CD4-positive, CD25-positive, alpha-beta regulatory T cell (primary cell): ENCODE data around the gene SCOC. TPM values are rescaled to one million over a fixed set of nuclear protein-coding genes. Genes with fewer than 3 reads are reported as not detected.
A peak's percentile ranks its signal among the peaks of the same experiment; 100 is the strongest.

Experiments used
- ATAC-seq, 2 donors: fragments of 150-1000 bp; cut with Tn5 transposase; one replicate each; pipeline ENCODE4 v1.10.0; 2021; ENCODE audit warnings: low read depth in 2 of 2, moderate number of reproducible peaks in 2 of 2, moderate library complexity in 1 of 2
- DNase-seq, 3 donors: peaks; one replicate each; pipeline versions ENCODE4 v3.0.0 to v3.0.0-alpha.2; 2012 to 2022; ENCODE audit warnings: mixed read lengths in 1 of 3
- H3K27ac ChIP-seq: one replicate; pipeline ENCODE4 v1.7.0; 2013; ENCODE audit warnings: mild to moderate bottlenecking, low read length; ENCODE audit not compliant: insufficient read depth, poor library complexity, severe bottlenecking
- H3K27me3 ChIP-seq: one replicate; pipeline ENCODE4 v1.7.0; 2013; ENCODE audit warnings: low read length; ENCODE audit not compliant: control insufficient read depth, insufficient read depth
- H3K36me3 ChIP-seq: one replicate; pipeline ENCODE4 v1.7.0; 2013; ENCODE audit warnings: mild to moderate bottlenecking, low read length, moderate library complexity; ENCODE audit not compliant: control insufficient read depth, insufficient read depth
- H3K4me1 ChIP-seq: 2 replicates; pipeline ENCODE4 v1.7.0; 2013; ENCODE audit warnings: mild to moderate bottlenecking, low read length; ENCODE audit not compliant: insufficient read depth, control insufficient read depth, poor library complexity, severe bottlenecking
- H3K4me3 ChIP-seq: one replicate; pipeline ENCODE4 v1.7.0; 2013; ENCODE audit warnings: low read depth, mild to moderate bottlenecking, low read length, moderate library complexity
- H3K9me3 ChIP-seq, 2 experiments: 1 replicate in 1 of 2; 2 replicates in 1 of 2; pipeline ENCODE4 v1.7.0; 2013; ENCODE audit warnings: low read length in 2 of 2, mild to moderate bottlenecking in 1 of 2, moderate library complexity in 1 of 2; ENCODE audit not compliant: control insufficient read depth in 2 of 2
- H3K27ac Mint-ChIP-seq, 3 donors: one replicate each; pipeline ENCODE4 v1.8.0; 2020 to 2022; ENCODE audit warnings: mild to moderate bottlenecking in 3 of 3, mixed read lengths in 3 of 3, moderate library complexity in 2 of 3
- H3K27me3 Mint-ChIP-seq: one replicate; pipeline ENCODE4 v1.8.0; 2022; ENCODE audit warnings: mild to moderate bottlenecking, mixed read lengths
- H3K36me3 Mint-ChIP-seq: one replicate; pipeline ENCODE4 v1.8.0; 2020; ENCODE audit warnings: mixed read lengths
- H3K4me1 Mint-ChIP-seq, 4 donors: one replicate each; pipeline ENCODE4 v1.8.0; 2020 to 2022; ENCODE audit warnings: mixed read lengths in 4 of 4, mild to moderate bottlenecking in 1 of 4
- H3K4me3 Mint-ChIP-seq, 4 donors: one replicate each; pipeline ENCODE4 v1.8.0; 2020 to 2022; ENCODE audit warnings: mild to moderate bottlenecking in 4 of 4, mixed read lengths in 4 of 4, moderate library complexity in 3 of 4
- H3K9me3 Mint-ChIP-seq, 7 donors: one replicate each; pipeline ENCODE4 v1.8.0; 2020 to 2022; ENCODE audit warnings: mixed read lengths in 7 of 7, mild to moderate bottlenecking in 3 of 7, moderate library complexity in 2 of 7
- polyA plus RNA-seq, 4 donors: library from polyadenylated mRNA; unstranded; fragments of 300-500 nt; fragmentation: Illumina TruSeq; gene quantifications; one replicate each; pipeline ENCODE4 v1.2.3, GENCODE V29; 2021
- total RNA-seq: library from RNA; stranded (reverse); gene quantifications from one replicate; pipeline ENCODE4 v1.2.3, GENCODE V29; 2022

The SCOC gene
- 9.5 TPM for total RNA-seq
- polyA plus RNA-seq = 10 to 100 TPM; 22.1 to 34.1 (median 29.4) TPM

DNA sequence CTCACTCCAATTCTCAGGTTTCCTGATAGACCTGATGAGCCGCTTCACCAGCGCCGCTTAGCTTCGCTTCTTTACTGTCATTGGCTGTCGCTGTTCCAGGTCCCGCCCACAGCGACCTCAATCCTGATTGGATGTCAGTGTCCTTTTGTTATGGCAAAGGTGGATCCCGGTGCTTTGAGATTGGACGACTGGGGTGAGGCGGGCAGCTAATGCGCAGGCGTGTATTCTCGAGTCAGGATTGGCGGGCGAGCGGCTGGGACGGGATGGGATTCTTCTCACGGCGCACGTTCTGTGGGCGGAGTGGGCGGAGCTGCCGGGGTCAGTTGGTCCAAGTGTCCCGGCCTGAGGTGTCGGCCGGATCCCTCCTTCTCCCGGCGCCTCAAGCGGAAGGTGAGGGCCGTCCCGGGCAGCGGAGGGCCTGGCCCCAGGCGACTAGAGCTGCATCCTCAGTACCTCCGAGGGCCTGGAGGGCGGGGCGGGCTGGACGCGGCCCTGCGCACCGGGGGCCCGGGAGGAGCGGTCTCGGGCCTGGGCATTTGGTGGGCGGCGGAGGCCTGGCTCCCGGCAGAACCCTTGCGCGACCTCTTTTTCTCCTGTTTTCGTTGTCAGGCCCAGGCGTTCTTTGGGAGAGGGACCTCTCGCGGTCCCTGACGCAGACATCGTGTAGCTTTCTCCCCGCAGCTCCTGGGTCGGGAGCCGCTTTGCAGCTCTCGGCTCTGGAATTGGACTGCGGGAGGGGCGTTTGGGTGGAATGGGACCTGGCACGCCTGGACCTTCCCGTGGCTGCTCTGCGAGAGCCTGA is at the start of gene SCOC:
Gene SCOC, plus strand, starts transcription at position 319 of the 802 bp plus-strand sequence. CDS start 5,525 bp downstream, outside the sequence.
- Histone ChIP-seq H3K4me3 (peak within 1 kb of the TSS; percentile 99), H3K27me3 (no peaks in the 10 kb centered on the region), H3K9me3 (no peaks in the 10 kb centered on the region), H3K4me1 (peaks cover 18% of the 10 kb centered on the region), H3K36me3 (no peaks in the 10 kb centered on the region), H3K27ac (peak within 1 kb of the TSS; percentile 84)
- ATAC-seq (peak; percentile 96), DNase-seq (peak; percentile 96 to 98 (median 97))
- Mint-ChIP-seq H3K27ac (peak within 1 kb of the TSS in 1 of 3 donors; percentile 55), H3K4me3 (peak within 1 kb of the TSS in 1 of 4 donors; percentile 80), H3K4me1 (peaks cover 11 to 37% (median 34%) of the 10 kb centered on the region in 4 donors), H3K9me3 (no peaks in the 10 kb centered on the region), H3K27me3 (peaks cover 19% of the 10 kb centered on the region), H3K36me3 (no peaks in the 10 kb centered on the region)

DNA sequence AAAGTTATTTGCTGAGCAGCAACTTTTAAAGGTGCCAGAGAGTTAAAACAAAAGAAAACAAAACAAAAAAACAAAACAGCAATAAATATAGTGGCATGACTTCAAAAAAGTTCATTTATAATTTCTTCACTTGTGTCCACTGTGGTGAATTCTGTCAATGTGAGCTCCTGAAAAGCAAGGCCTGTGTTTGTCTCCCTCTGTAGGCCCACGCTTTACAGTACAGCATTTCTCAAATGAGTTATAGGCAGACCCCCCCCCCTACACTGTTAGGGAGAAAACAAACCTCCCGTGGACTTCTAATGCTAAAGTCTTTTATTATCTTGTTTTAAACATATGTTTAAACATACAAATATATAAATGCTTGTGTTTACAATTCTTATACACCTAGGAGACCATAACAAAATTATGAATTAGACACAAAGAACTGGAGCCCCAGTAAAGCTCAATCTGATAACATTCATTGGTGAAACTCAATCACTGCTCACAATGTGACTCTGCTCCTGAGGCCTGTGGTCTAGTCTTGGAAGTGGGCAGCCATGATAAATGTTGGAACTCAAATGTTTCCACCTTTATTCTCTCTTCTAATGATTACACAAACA is 47.0 kb upstream of the SCOC start:
- Histone ChIP-seq H3K27ac (no peak overlapping the region), H3K4me3 (no peak overlapping the region), H3K36me3 (no peaks in the 10 kb centered on the region), H3K27me3 (peaks cover 19% of the 10 kb centered on the region), H3K4me1 (no peaks in the 10 kb centered on the region), H3K9me3 (no peaks in the 10 kb centered on the region)
- Mint-ChIP-seq H3K9me3 (peaks cover 0 to 4% (median 0%) of the 10 kb centered on the region in 7 donors), H3K27me3 (peaks cover 23% of the 10 kb centered on the region), H3K27ac (no peak overlapping the region), H3K36me3 (no peaks in the 10 kb centered on the region), H3K4me3 (no peak overlapping the region), H3K4me1 (no peaks in the 10 kb centered on the region)
- DNase-seq = peak in 1 of 3 donors; percentile 13
- ATAC-seq = no peak

DNA sequence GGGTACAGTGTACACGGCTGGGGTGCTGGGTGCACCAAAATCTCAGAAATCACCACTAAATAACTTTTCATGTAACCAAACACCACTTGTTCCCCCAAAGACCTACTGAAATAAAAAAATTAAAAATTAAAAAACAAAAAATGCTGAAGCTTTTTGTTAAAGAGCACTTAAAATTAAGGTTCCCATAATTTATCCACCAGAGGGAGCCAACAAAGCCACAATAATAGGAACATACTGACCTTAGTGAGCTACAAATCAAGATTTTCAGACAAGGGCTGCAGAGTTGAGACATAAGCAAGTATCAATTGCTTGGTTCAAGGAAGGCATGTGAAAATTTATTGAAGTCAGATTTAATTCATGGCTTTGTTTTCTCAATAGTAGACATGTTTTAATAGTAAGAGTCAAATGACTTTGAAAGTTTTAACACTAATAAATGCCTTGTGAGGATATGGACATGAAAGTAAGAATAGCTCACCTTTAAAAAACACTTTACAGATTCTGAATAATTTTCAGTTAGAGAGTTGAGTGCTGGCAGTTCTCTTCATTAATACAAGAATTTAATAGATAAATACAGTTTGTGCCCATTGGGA is 43.0 kb upstream of the SCOC start:
- Histone ChIP-seq H3K4me1 (no peaks in the 10 kb centered on the region), H3K36me3 (no peaks in the 10 kb centered on the region), H3K9me3 (no peaks in the 10 kb centered on the region), H3K27ac (no peak overlapping the region), H3K4me3 (no peak overlapping the region), H3K27me3 (peaks cover 14% of the 10 kb centered on the region)
- H3K27me3 Mint-ChIP-seq = peaks cover 16% of the 10 kb centered on the region
- no peak overlapping the region for H3K27ac Mint-ChIP-seq
- H3K4me1 Mint-ChIP-seq = peaks cover 0 to 2% (median 0%) of the 10 kb centered on the region in 4 donors
- ATAC-seq (no peak), DNase-seq (peak in 1 of 3 donors; percentile 29)
- H3K4me3 Mint-ChIP-seq = no peak overlapping the region
- no peaks in the 10 kb centered on the region for H3K36me3 Mint-ChIP-seq
- no peaks in the 10 kb centered on the region for H3K9me3 Mint-ChIP-seq

DNA sequence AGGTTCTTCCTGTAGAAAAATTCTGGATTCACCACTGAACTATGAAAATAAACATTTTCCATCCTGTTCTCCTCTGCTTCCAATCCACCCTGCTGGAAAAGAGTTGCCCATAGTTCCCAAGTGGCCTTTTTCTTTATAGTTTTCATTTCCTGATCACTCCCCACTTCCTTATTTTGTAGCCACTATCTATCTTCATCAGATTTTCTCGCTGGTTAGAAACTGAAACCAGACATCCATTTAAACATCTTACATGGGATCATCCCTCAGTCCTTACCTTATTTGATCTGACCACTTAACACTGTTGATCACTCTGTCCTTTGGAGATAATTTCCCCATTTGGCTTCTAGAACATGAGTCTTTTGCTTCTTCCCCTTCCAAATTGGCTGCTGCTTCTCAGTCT is 42.2 kb upstream of the SCOC start:
- no peaks in the 10 kb centered on the region for H3K9me3 Mint-ChIP-seq
- H3K36me3 Mint-ChIP-seq = no peaks in the 10 kb centered on the region
- peaks cover 0 to 2% (median 0%) of the 10 kb centered on the region in 4 donors for H3K4me1 Mint-ChIP-seq
- no peak for ATAC-seq
- H3K27ac Mint-ChIP-seq = no peak overlapping the region
- DNase-seq = no peak
- peaks cover 14% of the 10 kb centered on the region for H3K27me3 ChIP-seq
- no peak overlapping the region for H3K27ac ChIP-seq
- H3K36me3 ChIP-seq = no peaks in the 10 kb centered on the region
- H3K27me3 Mint-ChIP-seq = peaks cover 11% of the 10 kb centered on the region
- H3K9me3 ChIP-seq = no peaks in the 10 kb centered on the region
- no peaks in the 10 kb centered on the region for H3K4me1 ChIP-seq
- H3K4me3 ChIP-seq = no peak overlapping the region
- H3K4me3 Mint-ChIP-seq = no peak overlapping the region

DNA sequence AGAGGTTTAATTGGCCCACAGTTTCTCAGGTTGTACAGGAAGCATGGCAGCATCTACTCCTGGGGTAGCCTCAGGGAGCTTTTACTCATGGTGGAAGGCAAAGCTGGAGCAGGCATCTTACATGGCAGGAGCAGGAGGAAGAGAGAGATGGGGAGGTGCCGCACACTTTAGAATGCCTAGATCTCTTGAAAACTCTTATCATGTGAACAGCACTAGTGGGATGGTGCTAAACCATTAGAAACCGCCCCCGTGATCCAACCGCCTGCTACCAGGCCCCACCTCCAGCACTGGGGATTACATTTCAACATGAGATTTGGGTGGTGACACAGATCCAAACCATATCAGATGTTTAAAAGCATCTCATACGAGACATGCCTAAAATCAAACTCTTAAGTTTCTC is 41.6 kb upstream of the SCOC start:
- Mint-ChIP-seq H3K27ac (no peak overlapping the region), H3K36me3 (no peaks in the 10 kb centered on the region), H3K9me3 (no peaks in the 10 kb centered on the region), H3K4me1 (peaks cover 0 to 2% (median 0%) of the 10 kb centered on the region in 4 donors), H3K4me3 (no peak overlapping the region), H3K27me3 (peaks cover 10% of the 10 kb centered on the region)
- Histone ChIP-seq H3K27me3 (peaks cover 14% of the 10 kb centered on the region), H3K4me3 (no peak overlapping the region), H3K36me3 (no peaks in the 10 kb centered on the region), H3K4me1 (no peaks in the 10 kb centered on the region), H3K27ac (no peak overlapping the region), H3K9me3 (no peaks in the 10 kb centered on the region)
- ATAC-seq (no peak), DNase-seq (no peak)

DNA sequence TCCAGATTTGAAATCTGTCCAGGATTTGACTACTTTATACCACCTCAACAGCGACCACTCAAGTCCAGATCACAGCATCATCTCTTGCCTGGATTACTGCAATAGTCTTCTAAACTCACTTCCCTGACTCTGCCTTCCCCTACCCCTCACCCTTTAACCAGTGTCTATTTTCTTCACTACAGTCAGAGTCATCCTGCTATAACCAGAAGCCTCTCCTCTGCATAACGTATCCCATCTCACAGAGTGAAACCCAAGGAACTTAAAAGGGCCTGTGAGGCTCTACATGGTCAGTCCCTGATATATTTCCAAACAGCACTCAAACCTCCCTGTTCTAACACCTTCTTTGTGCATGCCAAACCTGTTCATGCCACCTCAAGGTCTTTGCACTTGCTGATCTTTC is 40.7 kb upstream of the SCOC start:
- Histone ChIP-seq H3K27me3 (peaks cover 14% of the 10 kb centered on the region), H3K4me3 (no peak overlapping the region), H3K36me3 (no peaks in the 10 kb centered on the region), H3K27ac (no peak overlapping the region), H3K9me3 (no peaks in the 10 kb centered on the region), H3K4me1 (no peaks in the 10 kb centered on the region)
- Mint-ChIP-seq H3K4me3 (no peak overlapping the region), H3K27me3 (peaks cover 5% of the 10 kb centered on the region), H3K27ac (no peak overlapping the region), H3K9me3 (no peaks in the 10 kb centered on the region), H3K36me3 (no peaks in the 10 kb centered on the region), H3K4me1 (peaks cover 0 to 2% (median 0%) of the 10 kb centered on the region in 4 donors)
- no peak for ATAC-seq
- DNase-seq = no peak

DNA sequence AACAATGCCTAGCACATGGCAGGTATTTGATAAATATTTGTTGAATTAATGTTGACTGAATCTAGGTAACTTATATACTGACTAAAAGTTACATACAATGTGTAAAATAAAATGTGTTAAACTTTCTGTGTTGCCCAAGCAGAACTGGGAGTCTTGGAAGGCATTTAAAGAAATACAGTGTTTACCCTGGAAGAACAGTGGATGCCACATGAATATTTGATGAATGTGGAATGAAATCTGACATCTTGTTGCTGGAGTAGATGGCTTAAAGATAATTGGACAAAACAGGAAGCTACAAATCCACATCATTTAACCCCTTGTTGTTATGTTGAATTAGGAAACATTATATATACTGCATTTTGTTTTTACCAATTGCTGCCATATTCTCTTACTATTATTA is 39.9 kb upstream of the SCOC start:
- Histone ChIP-seq H3K9me3 (no peaks in the 10 kb centered on the region), H3K4me1 (no peaks in the 10 kb centered on the region), H3K27me3 (peaks cover 10% of the 10 kb centered on the region), H3K36me3 (no peaks in the 10 kb centered on the region), H3K27ac (no peak overlapping the region), H3K4me3 (no peak overlapping the region)
- ATAC-seq = no peak
- peaks cover 0 to 2% (median 0%) of the 10 kb centered on the region in 4 donors for H3K4me1 Mint-ChIP-seq
- H3K9me3 Mint-ChIP-seq = no peaks in the 10 kb centered on the region
- peaks cover 5% of the 10 kb centered on the region for H3K27me3 Mint-ChIP-seq
- no peak overlapping the region for H3K27ac Mint-ChIP-seq
- DNase-seq = no peak
- H3K4me3 Mint-ChIP-seq = no peak overlapping the region
- H3K36me3 Mint-ChIP-seq = no peaks in the 10 kb centered on the region
